HG03064 (cell line): ENCODE measurements around the gene AZI2.

Source experiments
- ATAC-seq: cut with Tn5 transposase; IDR thresholded peaks from one replicate; pipeline ENCODE4 v1.9.1; 2021; ENCODE audit warnings: low read depth; ENCODE audit not compliant: unreplicated experiment

The AZI2 gene

DNA sequence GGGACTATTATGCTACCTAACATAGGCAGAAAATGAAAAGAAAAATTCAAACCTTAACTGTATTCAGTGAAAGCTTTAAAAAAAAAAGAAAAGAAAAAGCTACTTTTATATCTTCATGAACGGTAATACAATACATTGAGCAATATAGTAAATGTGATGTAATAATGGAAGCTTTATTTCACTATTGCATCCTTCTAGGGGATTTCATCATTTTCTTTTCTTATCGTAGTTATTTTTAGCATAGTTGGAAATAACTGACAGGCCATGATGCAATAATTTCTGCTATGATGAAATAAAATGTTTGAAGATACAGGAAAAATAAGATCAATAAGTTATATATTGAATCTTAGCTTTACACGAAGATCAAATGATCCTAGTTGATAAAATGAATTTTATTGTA is 40.4 kb downstream of the AZI2 start:
- no peak for ATAC-seq

GRCh38 chr3:28301688-28302087 is 46.9 kb downstream of the AZI2 start:
- no peak for ATAC-seq

GRCh38 chr3:28300345-28300962 is 48.2 kb downstream of the AZI2 start:
- ATAC-seq, result no peak

GRCh38 chr3:28299705-28300104 is 48.9 kb downstream of the AZI2 start:
- no peak for ATAC-seq

- no peak for ATAC-seq
These were observed 52.6 kb downstream of the AZI2 start for GRCh38 chr3:28295898-28296490.

DNA sequence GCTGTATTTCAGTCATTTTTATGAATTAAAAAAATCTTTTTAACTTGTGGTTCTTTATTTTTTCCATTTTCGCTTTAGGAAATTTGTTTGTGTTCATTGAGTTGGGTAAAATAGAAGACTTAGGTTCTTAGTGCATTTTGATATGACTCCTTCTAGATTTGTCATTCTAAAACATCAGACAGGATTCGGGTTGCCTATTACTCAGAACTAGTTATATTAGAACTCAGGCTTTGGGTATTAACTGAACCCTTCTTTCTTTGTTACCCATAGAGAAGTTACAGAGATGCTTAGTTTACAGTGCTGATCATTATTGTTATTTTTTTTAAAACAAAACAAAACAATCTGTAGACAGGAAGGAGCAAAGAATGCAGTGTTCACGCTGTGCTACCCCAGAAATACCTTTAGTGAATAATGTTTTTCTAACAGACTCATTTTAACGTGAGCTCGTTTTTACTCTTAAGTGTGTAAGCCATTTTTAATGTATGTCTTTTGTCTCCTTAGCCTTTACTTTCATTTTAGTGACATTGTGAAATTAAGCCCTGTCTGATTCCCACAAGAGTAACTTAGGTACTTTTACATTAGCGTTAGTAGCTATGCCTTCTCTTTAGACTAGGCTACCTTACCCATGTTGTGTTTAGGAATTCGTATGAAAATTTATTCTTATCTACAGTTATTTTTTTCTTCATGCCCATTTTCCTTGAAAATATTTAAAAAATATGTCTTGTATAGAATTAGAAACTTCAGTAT is 53.8 kb downstream of the AZI2 start:
- no peak for ATAC-seq

- no peak for ATAC-seq
These were observed 56.0 kb downstream of the AZI2 start for GRCh38 chr3:28292622-28293021.

DNA sequence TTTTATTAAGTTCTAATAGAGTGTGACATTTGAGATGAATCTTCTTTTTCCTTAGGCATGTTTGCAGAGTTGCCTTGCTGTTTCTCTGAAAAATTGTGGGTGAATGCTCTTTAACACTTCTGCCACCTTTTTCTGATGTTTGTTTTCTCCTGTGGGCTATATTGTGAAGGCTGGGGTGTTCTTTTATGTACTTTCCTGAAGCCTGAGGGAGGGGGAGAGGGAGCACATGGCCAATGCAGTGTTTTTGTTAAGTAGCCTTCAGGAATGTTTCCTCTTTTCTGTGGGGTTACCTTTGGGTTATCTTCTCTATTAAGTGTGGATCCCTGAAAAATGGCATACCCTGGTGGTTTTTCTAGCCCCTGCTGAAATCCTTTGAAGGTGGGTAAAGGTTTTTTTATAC is 57.0 kb downstream of the AZI2 start:
- ATAC-seq, result no peak

DNA sequence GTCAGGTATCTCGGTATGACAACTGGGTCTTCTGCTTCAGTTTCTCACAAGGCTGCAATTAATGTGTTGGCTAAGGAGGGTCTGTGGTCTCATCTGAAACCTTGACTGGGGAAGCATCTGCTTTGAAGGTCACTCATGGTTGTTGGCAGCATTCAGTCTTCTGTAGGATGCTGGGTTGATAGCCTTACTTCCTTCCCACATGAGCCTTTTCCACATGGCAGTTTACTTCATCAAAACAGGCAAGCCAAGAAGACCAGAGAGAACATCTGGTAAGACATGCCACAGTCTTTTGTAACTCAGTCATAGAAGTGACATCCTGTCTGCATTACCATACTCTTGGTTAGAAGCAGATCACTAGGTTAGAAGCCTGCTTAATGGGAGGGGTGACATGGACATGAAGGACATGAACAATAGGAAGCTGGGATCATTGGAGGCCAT is 57.7 kb downstream of the AZI2 start:
- no peak for ATAC-seq

GRCh38 chr3:28287046-28287445 is 61.6 kb downstream of the AZI2 start:
- ATAC-seq, result no peak

DNA sequence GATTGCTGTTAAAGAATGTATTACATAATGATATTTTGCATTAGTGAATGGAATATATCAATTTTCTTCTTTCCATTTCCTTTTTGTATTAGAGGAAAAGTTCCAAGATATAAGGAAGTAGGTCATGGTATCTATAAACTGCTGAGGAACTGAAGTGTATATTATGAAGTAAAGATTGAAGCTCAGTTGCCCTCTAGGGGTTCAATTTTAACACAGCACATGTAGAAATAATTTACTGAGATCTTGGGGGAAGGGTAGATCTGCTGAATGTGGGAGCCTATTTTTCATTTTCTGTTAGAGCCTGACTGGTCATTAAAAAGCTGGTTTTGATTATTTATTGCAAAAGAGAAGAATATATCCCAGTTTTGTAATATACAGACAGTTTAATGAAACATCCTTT is 62.0 kb downstream of the AZI2 start:
- no peak for ATAC-seq

- ATAC-seq, result no peak
These were observed 67.8 kb downstream of the AZI2 start for GRCh38 chr3:28280781-28281180.

- ATAC-seq, result no peak
These were observed 68.9 kb downstream of the AZI2 start for GRCh38 chr3:28279770-28280169.

DNA sequence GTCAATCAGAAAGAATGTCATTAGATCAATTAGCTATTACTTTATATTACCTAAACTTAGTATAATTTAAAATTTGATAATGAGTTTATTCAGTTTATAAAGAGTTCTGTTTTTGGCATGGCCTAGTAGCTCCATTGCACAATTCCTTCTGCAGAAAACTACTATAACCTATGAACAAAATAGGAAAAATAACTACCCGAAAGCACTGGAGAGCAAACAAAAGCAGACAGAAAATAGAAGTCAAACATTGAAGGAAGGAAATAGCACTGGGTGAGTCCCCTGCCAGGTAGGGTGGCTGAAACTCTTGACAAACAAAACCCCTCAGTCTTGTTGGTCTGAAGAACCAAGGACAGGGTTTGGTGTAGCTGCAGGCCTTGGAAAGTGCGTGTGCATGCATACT is 69.7 kb downstream of the AZI2 start:
- no peak for ATAC-seq

- ATAC-seq, result no peak
These were observed 74.8 kb downstream of the AZI2 start for GRCh38 chr3:28273837-28274236.
